ENCODE measurements around the gene GMCL2. TPM values are rescaled to one million over a fixed set of nuclear protein-coding genes. Genes with fewer than 3 reads are reported as not detected.

GMCL2 gene
- total RNA-seq, 1 experiment from 2014 or later, result not detected

GRCh38 chr5:178204182-178204934, 17.2 kb upstream of the GMCL2 start, which contains the start of gene HNRNPAB:
HNRNPAB (plus strand) TSS chr5:178204533; CDS start chr5:178204838, 305 bp downstream.
- Histone ChIP-seq H2BK20ac (ENCODE audit: low read depth, low read length, poor library complexity, severe bottlenecking) (no peak within 1 kb of the TSS), H3K79me2 (ENCODE audit: insufficient read depth, low read length) (peaks cover 23% of the 10 kb centered on the region), H3K23me2 (ENCODE audit: insufficient read length, low read depth, low read length, poor library complexity, severe bottlenecking) (peaks cover 10% of the 10 kb centered on the region), H3T11ph (ENCODE audit: low read length) (no peak within 1 kb of the TSS), H3K18ac (ENCODE audit: insufficient read length, low read depth, low read length) (peak within 1 kb of the TSS; percentile 86), H4K20me1 (ENCODE audit: control insufficient read depth, insufficient read depth, insufficient read length) (peaks cover 2% of the 10 kb centered on the region), H3K27ac (ENCODE audit: insufficient read length, low read depth, low read length) (no peak within 1 kb of the TSS), H3K79me1 (ENCODE audit: insufficient read depth, low read depth, low read length, poor library complexity, severe bottlenecking) (peaks cover 9% of the 10 kb centered on the region), H2AFZ (ENCODE audit: low read length) (no peak within 1 kb of the TSS), H2BK120ac (ENCODE audit: low read depth, low read length, poor library complexity, severe bottlenecking) (no peak within 1 kb of the TSS), H3K23ac (ENCODE audit: insufficient read length, low read depth, low read length) (no peak within 1 kb of the TSS), H3K9ac (ENCODE audit: extremely low read depth, insufficient read length, low read length) (peak within 1 kb of the TSS; percentile 99), H3K4me1 (ENCODE audit: insufficient read depth, low read length) (no peaks in the 10 kb centered on the region; the same call in 1 of the 2 replicates), H4K91ac (ENCODE audit: insufficient read length, low read depth, low read length) (no peak within 1 kb of the TSS), H3K4me2 (ENCODE audit: insufficient read depth, insufficient read length, low read length) (peak within 1 kb of the TSS; percentile 99), H3K56ac (ENCODE audit: insufficient read length, low read depth, low read length) (no peak within 1 kb of the TSS), H4K8ac (replicated peaks; ENCODE audit: insufficient read length, low read depth, low read length) (no peak within 1 kb of the TSS), H3K4ac (ENCODE audit: low read depth, low read length) (no peak within 1 kb of the TSS), H3K9me3 (ENCODE audit: control insufficient read depth, low read depth, low read length) (no peaks in the 10 kb centered on the region), H2BK15ac (ENCODE audit: low read depth, low read length) (no peak within 1 kb of the TSS), H3K27me3 (ENCODE audit: insufficient read depth, low read length) (no peaks in the 10 kb centered on the region), H4K5ac (ENCODE audit: insufficient read length, low read depth, low read length) (peak within 1 kb of the TSS; percentile 29), H2AK5ac (ENCODE audit: insufficient read length, low read length) (no peak within 1 kb of the TSS), H2BK12ac (ENCODE audit: insufficient read length, low read depth, low read length) (no peak within 1 kb of the TSS), H3K14ac (ENCODE audit: insufficient read depth, low read length) (peak within 1 kb of the TSS; percentile 94), H2BK5ac (ENCODE audit: insufficient read length, low read length) (no peak within 1 kb of the TSS)
- H3K36me3 Mint-ChIP-seq (ENCODE audit: insufficient read depth in 1 of 3, low read depth in 3 of 3), result peaks cover 41 to 44% (median 41%) of the 10 kb centered on the region in 3 experiments
- H3K27ac Mint-ChIP-seq, result peak within 1 kb of the TSS; percentile 96 to 98 (median 97)
- TF ChIP-seq, protein P1, sequence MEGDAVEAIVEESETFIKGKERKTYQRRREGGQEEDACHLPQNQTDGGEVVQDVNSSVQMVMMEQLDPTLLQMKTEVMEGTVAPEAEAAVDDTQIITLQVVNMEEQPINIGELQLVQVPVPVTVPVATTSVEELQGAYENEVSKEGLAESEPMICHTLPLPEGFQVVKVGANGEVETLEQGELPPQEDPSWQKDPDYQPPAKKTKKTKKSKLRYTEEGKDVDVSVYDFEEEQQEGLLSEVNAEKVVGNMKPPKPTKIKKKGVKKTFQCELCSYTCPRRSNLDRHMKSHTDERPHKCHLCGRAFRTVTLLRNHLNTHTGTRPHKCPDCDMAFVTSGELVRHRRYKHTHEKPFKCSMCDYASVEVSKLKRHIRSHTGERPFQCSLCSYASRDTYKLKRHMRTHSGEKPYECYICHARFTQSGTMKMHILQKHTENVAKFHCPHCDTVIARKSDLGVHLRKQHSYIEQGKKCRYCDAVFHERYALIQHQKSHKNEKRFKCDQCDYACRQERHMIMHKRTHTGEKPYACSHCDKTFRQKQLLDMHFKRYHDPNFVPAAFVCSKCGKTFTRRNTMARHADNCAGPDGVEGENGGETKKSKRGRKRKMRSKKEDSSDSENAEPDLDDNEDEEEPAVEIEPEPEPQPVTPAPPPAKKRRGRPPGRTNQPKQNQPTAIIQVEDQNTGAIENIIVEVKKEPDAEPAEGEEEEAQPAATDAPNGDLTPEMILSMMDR (conservative IDR thresholded peaks at IDR 0.05), result no peak
- no CpG with 5 or more reads among the region's 96 CpGs for WGBS (ENCODE audit: extremely low coverage, insufficient read length, low lambda C conversion rate)
- H3K4me1 Mint-ChIP-seq, result peaks cover 20 to 39% of the 10 kb centered on the region in 2 experiments
- H3K9me3 Mint-ChIP-seq, result peaks cover 2% of the 10 kb centered on the region in 2 experiments; a peak in 3 of 5 replicates
- peak within 1 kb of the TSS; percentile 75 to 98 for H3K4me3 Mint-ChIP-seq
- peaks cover 33% of the 10 kb centered on the region for H3K27me3 Mint-ChIP-seq (ENCODE audit: low read depth)
- peak; percentile 94 for DNase-seq

All from H9 (cell line).